Panc1 (cell line): ENCODE results near the gene NTN5.
A peak's percentile ranks its signal among the peaks of the same experiment; 100 is the strongest.

Source experiments
- CTCF ChIP-seq: fragments of 450-650 bp; IDR thresholded peaks from 2 replicates; pipeline ENCODE4 v1.5.1; 2017; ENCODE audit warnings: mild to moderate bottlenecking
- POLR2AphosphoS5 ChIP-seq: IDR thresholded peaks from 2 replicates; pipeline ENCODE4 v1.6.1; 2012; ENCODE audit warnings: mild to moderate bottlenecking, low read depth, low read length, moderate library complexity
- REST ChIP-seq, 2 experiments: IDR thresholded peaks; 2 replicates each; pipeline ENCODE4 v1.6.1; 2011 to 2012; ENCODE audit warnings: low read depth in 2 of 2, control low read depth in 1 of 2, low read length in 1 of 2, mild to moderate bottlenecking in 1 of 2, moderate library complexity in 1 of 2; ENCODE audit not compliant: insufficient read depth in 1 of 2
- SIN3A ChIP-seq: IDR thresholded peaks from 2 replicates; pipeline ENCODE4 v1.6.1; 2012; ENCODE audit warnings: low read depth, mild to moderate bottlenecking, low read length, moderate library complexity, borderline replicate concordance; ENCODE audit not compliant: insufficient read depth

DNA sequence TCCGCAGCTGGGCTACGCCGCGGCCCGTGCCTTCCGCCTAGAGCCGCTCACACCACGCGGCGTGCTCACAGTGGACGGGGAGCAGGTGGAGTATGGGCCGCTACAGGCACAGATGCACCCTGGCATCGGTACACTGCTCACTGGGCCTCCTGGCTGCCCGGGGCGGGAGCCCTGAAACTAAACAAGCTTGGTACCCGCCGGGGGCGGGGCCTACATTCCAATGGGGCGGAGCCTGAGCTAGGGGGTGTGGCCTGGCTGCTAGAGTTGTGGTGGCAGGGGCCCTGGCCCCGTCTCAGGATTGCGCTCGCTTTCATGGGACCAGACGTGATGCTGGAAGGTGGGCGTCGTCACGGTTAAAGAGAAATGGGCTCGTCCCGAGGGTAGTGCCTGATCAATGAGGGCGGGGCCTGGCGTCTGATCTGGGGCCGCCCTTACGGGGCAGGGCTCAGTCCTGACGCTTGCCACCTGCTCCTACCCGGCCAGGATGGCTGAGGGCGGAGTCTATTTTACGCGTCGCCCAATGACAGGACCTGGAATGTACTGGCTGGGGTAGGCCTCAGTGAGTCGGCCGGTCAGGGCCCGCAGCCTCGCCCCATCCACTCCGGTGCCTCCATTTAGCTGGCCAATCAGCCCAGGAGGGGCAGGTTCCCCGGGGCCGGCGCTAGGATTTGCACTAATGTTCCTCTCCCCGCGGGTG is 43.1 kb downstream of the NTN5 start:
- no peak for TF ChIP-seq CTCF
- peak; percentile 32; the same call in 1 of the 2 replicates for TF ChIP-seq POLR2AphosphoS5
- TF ChIP-seq SIN3A = no peak
- no peak for TF ChIP-seq REST (IDR thresholded peaks at IDR 0.05; ENCODE audit: insufficient read depth in 1 of 2, low read depth in 2 of 2, low read length in 1 of 2)
